Mesenchymal stem cell (in vitro differentiated cells and primary cell): Measurements from ENCODE around the gene CAPN5.

Source experiments
- DNase-seq: peaks from one replicate; pipeline ENCODE4 v3.0.0-alpha.2; 2013
- H2AFZ ChIP-seq: one replicate; pipeline ENCODE4 v1.6.1; 2013; ENCODE audit warnings: low read depth, mild to moderate bottlenecking, control low read depth, inconsistent platforms, low read length, moderate library complexity
- H2AK5ac ChIP-seq: 2 replicates; pipeline ENCODE4 v1.6.1; 2013; ENCODE audit warnings: low read length, moderate library complexity, mild to moderate bottlenecking, inconsistent platforms; ENCODE audit not compliant: severe bottlenecking
- H2BK120ac ChIP-seq: one replicate; pipeline ENCODE4 v1.6.1; 2013; ENCODE audit warnings: low read depth, mild to moderate bottlenecking, inconsistent platforms, low read length, moderate library complexity
- H2BK12ac ChIP-seq, 2 experiments: one replicate each; pipeline ENCODE4 v1.6.1; 2013; ENCODE audit warnings: inconsistent platforms in 2 of 2, low read length in 2 of 2, mild to moderate bottlenecking in 2 of 2, moderate library complexity in 2 of 2, control low read depth in 1 of 2
- H2BK15ac ChIP-seq: one replicate; pipeline ENCODE4 v1.6.1; 2013; ENCODE audit warnings: mild to moderate bottlenecking, low read depth, inconsistent platforms; ENCODE audit not compliant: poor library complexity, severe bottlenecking
- H2BK5ac ChIP-seq: 2 replicates; pipeline ENCODE4 v1.6.1; 2013; ENCODE audit warnings: low read depth, mild to moderate bottlenecking, low read length, control low read depth, inconsistent platforms; ENCODE audit not compliant: poor library complexity, severe bottlenecking
- H3K14ac ChIP-seq, 2 experiments: one replicate each; pipeline ENCODE4 v1.6.1; 2013; ENCODE audit warnings: inconsistent platforms in 2 of 2, low read length in 2 of 2, control low read depth in 1 of 2, mild to moderate bottlenecking in 1 of 2, moderate library complexity in 1 of 2
- H3K18ac ChIP-seq, 2 experiments: one replicate each; pipeline ENCODE4 v1.6.1; 2013; ENCODE audit warnings: inconsistent platforms in 2 of 2, low read length in 2 of 2, control low read depth in 1 of 2, low read depth in 1 of 2, mild to moderate bottlenecking in 1 of 2
- H3K23ac ChIP-seq, 2 experiments: one replicate each; pipeline ENCODE4 v1.6.1; 2013; ENCODE audit warnings: inconsistent platforms in 2 of 2, low read length in 2 of 2, mild to moderate bottlenecking in 2 of 2, moderate library complexity in 2 of 2, control low read depth in 1 of 2
- H3K27ac ChIP-seq: 2 replicates; pipeline ENCODE4 v1.5.1; 2013; ENCODE audit warnings: mild to moderate bottlenecking, moderate library complexity, low read length, control low read depth, inconsistent platforms; ENCODE audit not compliant: poor library complexity, severe bottlenecking
- H3K27me3 ChIP-seq, 2 experiments: 2 replicates each; pipeline versions ENCODE4 v1.6.1 to v1.7.0; 2013; ENCODE audit warnings: low read length in 2 of 2, mild to moderate bottlenecking in 2 of 2, moderate library complexity in 2 of 2, control low read depth in 1 of 2, inconsistent platforms in 1 of 2; ENCODE audit not compliant: control insufficient read depth in 1 of 2, insufficient read depth in 1 of 2
- H3K36me3 ChIP-seq, 2 experiments: 2 replicates each; pipeline versions ENCODE4 v1.6.1 to v1.7.0; 2013; ENCODE audit warnings: low read length in 2 of 2, control low read depth in 1 of 2, inconsistent platforms in 1 of 2, low read depth in 1 of 2, mild to moderate bottlenecking in 1 of 2; ENCODE audit not compliant: insufficient read depth in 2 of 2, control insufficient read depth in 1 of 2
- H3K4ac ChIP-seq, 2 experiments: one replicate each; pipeline ENCODE4 v1.6.1; 2013; ENCODE audit warnings: inconsistent platforms in 2 of 2, low read length in 2 of 2, mild to moderate bottlenecking in 2 of 2, moderate library complexity in 2 of 2, control low read depth in 1 of 2, low read depth in 1 of 2
- H3K4me1 ChIP-seq: 2 replicates; pipeline ENCODE4 v1.6.1; 2013; ENCODE audit warnings: low read depth, low read length, control low read depth; ENCODE audit not compliant: control insufficient read depth, insufficient read depth
- H3K4me2 ChIP-seq: 2 replicates; pipeline ENCODE4 v1.6.1; 2013; ENCODE audit warnings: low read length, mild to moderate bottlenecking, inconsistent platforms; ENCODE audit not compliant: poor library complexity, severe bottlenecking
- H3K4me3 ChIP-seq, 2 experiments: 2 replicates each; pipeline versions ENCODE4 v1.5.1 to v1.7.0; 2013; ENCODE audit warnings: low read length in 2 of 2, mild to moderate bottlenecking in 2 of 2, control low read depth in 1 of 2, low read depth in 1 of 2; ENCODE audit not compliant: insufficient read depth in 1 of 2
- H3K79me1 ChIP-seq: replicated peaks from 2 replicates; pipeline ENCODE4 v1.6.1; 2013; ENCODE audit warnings: mild to moderate bottlenecking, control low read depth, low read length, inconsistent platforms; ENCODE audit not compliant: poor library complexity, severe bottlenecking
- H3K9ac ChIP-seq: 2 replicates; pipeline ENCODE4 v1.7.0; 2013; ENCODE audit warnings: mild to moderate bottlenecking, low read length, moderate library complexity
- H3K9me3 ChIP-seq: 2 replicates; pipeline ENCODE4 v1.7.0; 2013; ENCODE audit warnings: mild to moderate bottlenecking, low read length; ENCODE audit not compliant: control insufficient read depth
- H4K8ac ChIP-seq: one replicate; pipeline ENCODE4 v1.6.1; 2013; ENCODE audit warnings: inconsistent platforms, mild to moderate bottlenecking, low read length, moderate library complexity
- H4K91ac ChIP-seq: one replicate; pipeline ENCODE4 v1.6.1; 2013; ENCODE audit warnings: mild to moderate bottlenecking, low read length, inconsistent platforms
- WGBS: methylation state at CpG from one replicate; pipeline ENCODE4 v1.1.7; 2013; ENCODE audit warnings: mixed read lengths; 5-methylcytosine and 5-hydroxymethylcytosine counted together

Gene CAPN5

GRCh38 chr11:77029829-77030228 lies 36.9 kb upstream of the CAPN5 start:
- no peaks in the 10 kb centered on the region for H3K79me1 ChIP-seq
- no peak overlapping the region for H4K91ac ChIP-seq
- 89% methylated on average over 7 of the region's 7 CpGs for WGBS
- H3K36me3 ChIP-seq, result no peaks in the 10 kb centered on the region
- H3K4me2 ChIP-seq, result no peak overlapping the region
- H2BK15ac ChIP-seq, result no peak overlapping the region
- H3K4ac ChIP-seq, result no peak overlapping the region
- no peak overlapping the region for H2AFZ ChIP-seq
- no peak overlapping the region for H2BK12ac ChIP-seq
- peaks cover 15 to 25% of the 10 kb centered on the region in 2 experiments for H3K27me3 ChIP-seq
- H3K23ac ChIP-seq, result no peak overlapping the region
- no peak overlapping the region for H2BK120ac ChIP-seq
- H3K9ac ChIP-seq, result no peak overlapping the region
- no peak overlapping the region for H3K27ac ChIP-seq
- H2AK5ac ChIP-seq, result no peak overlapping the region
- no peak overlapping the region for H4K8ac ChIP-seq
- H3K9me3 ChIP-seq, result no peaks in the 10 kb centered on the region
- H2BK5ac ChIP-seq, result no peak overlapping the region
- DNase-seq, result no peak
- no peak overlapping the region for H3K18ac ChIP-seq
- no peak overlapping the region for H3K14ac ChIP-seq
- no peaks in the 10 kb centered on the region for H3K4me1 ChIP-seq
- H3K4me3 ChIP-seq, result no peak overlapping the region

- no peak overlapping the region for H2BK12ac ChIP-seq
- H3K9ac ChIP-seq, result no peak overlapping the region
- H3K14ac ChIP-seq, result peak overlapping the region in 1 of 2 experiments; percentile 49
- H2BK15ac ChIP-seq, result no peak overlapping the region
- H3K4me1 ChIP-seq, result no peaks in the 10 kb centered on the region
- H4K8ac ChIP-seq, result no peak overlapping the region
- no peak overlapping the region for H3K27ac ChIP-seq
- DNase-seq, result no peak
- no peaks in the 10 kb centered on the region for H3K9me3 ChIP-seq
- H3K4ac ChIP-seq, result no peak overlapping the region
- H3K36me3 ChIP-seq, result no peaks in the 10 kb centered on the region
- no peak overlapping the region for H2AFZ ChIP-seq
- H3K4me3 ChIP-seq, result no peak overlapping the region
- no peak overlapping the region for H2BK120ac ChIP-seq
- no peak overlapping the region for H4K91ac ChIP-seq
- peaks cover 15 to 36% of the 10 kb centered on the region in 2 experiments for H3K27me3 ChIP-seq
- no peak overlapping the region for H3K4me2 ChIP-seq
- H3K79me1 ChIP-seq, result no peaks in the 10 kb centered on the region
- H3K23ac ChIP-seq, result no peak overlapping the region
- no peak overlapping the region for H2BK5ac ChIP-seq
- 81% methylated on average over 12 of the region's 12 CpGs for WGBS
- no peak overlapping the region for H3K18ac ChIP-seq
- H2AK5ac ChIP-seq, result no peak overlapping the region
Measured at GRCh38 chr11:77030834-77031414, 35.8 kb upstream of the CAPN5 start.

DNA sequence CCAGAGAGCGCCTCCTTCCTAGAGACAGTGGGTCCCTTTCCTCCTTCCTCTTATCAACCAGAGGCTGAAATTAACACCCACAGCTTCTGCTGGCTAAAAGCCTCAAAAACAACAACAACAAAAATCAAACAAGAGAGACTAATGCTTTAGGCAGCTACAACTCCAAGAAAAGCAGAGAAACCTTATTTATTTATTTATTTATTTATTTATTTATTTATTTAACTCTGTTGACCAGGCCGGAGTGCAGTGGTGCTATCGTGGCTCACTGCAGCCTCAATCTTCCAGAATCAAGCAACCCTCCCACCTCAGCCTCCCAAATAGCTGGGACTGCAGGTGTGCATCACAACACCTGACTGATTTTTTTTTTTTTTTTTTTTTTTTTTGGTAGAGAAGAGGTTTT lies 35.2 kb upstream of the CAPN5 start:
- Histone ChIP-seq H3K23ac (no peak overlapping the region), H2BK5ac (no peak overlapping the region), H2BK120ac (no peak overlapping the region), H3K4me3 (no peak overlapping the region), H2BK12ac (no peak overlapping the region), H4K8ac (no peak overlapping the region), H3K9ac (no peak overlapping the region), H2AK5ac (no peak overlapping the region), H2BK15ac (no peak overlapping the region), H2AFZ (no peak overlapping the region), H3K4me1 (no peaks in the 10 kb centered on the region), H4K91ac (no peak overlapping the region), H3K9me3 (no peaks in the 10 kb centered on the region), H3K4me2 (no peak overlapping the region), H3K18ac (no peak overlapping the region), H3K27ac (no peak overlapping the region), H3K27me3 (peaks cover 15 to 42% of the 10 kb centered on the region in 2 experiments), H3K14ac (no peak overlapping the region), H3K4ac (no peak overlapping the region), H3K36me3 (no peaks in the 10 kb centered on the region), H3K79me1 (no peaks in the 10 kb centered on the region)
- no peak for DNase-seq
- WGBS, result 87% methylated on average over 1 of the region's 3 CpGs

DNA sequence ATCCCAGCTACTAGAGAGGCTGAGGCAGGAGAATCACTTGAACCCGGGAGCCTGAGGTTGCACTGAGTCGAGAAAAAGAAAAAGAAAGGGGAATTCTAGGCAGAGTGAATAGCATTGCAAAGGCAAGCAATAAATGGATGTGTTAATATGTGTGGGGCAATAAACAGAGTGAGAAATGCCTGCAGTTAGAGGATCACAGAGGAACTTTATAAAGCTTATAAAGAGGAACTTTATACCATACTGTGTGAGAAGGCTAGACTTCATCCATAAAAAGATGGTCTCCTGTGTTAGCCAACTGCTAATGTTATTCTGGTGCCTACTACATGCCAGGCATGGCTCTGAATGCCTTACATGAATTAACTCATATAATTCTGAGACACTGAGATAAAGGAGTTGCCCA lies 31.7 kb upstream of the CAPN5 start:
- H3K14ac ChIP-seq, result no peak overlapping the region
- no peak overlapping the region for H2AK5ac ChIP-seq
- WGBS, result 93% methylated on average over 2 of the region's 2 CpGs
- no peak overlapping the region for H3K4ac ChIP-seq
- no peak overlapping the region for H3K4me2 ChIP-seq
- H3K9me3 ChIP-seq, result no peaks in the 10 kb centered on the region
- H2BK12ac ChIP-seq, result no peak overlapping the region
- no peaks in the 10 kb centered on the region for H3K79me1 ChIP-seq
- H3K18ac ChIP-seq, result no peak overlapping the region
- peaks cover 7% of the 10 kb centered on the region for H3K4me1 ChIP-seq
- H2AFZ ChIP-seq, result no peak overlapping the region
- no peak overlapping the region for H2BK15ac ChIP-seq
- H4K91ac ChIP-seq, result no peak overlapping the region
- peaks cover 0 to 4% of the 10 kb centered on the region in 2 experiments for H3K36me3 ChIP-seq
- H3K27me3 ChIP-seq, result peaks cover 18 to 62% of the 10 kb centered on the region in 2 experiments
- H3K27ac ChIP-seq, result no peak overlapping the region
- no peak for DNase-seq
- H3K23ac ChIP-seq, result no peak overlapping the region
- no peak overlapping the region for H4K8ac ChIP-seq
- no peak overlapping the region for H2BK120ac ChIP-seq
- no peak overlapping the region for H2BK5ac ChIP-seq
- H3K9ac ChIP-seq, result no peak overlapping the region
- H3K4me3 ChIP-seq, result no peak overlapping the region
